CD4-positive, CD25-positive, alpha-beta regulatory T cell (primary cell): Measurements from ENCODE around the gene MACROD2. TPM values are rescaled to one million over a fixed set of nuclear protein-coding genes. Genes with fewer than 3 reads are reported as not detected.

Experiments
- ATAC-seq, 2 donors: fragments of 150-1000 bp; cut with Tn5 transposase; one replicate each; pipeline ENCODE4 v1.10.0; 2021; ENCODE audit warnings: low read depth in 2 of 2, moderate number of reproducible peaks in 2 of 2, moderate library complexity in 1 of 2
- DNase-seq, 3 donors: peaks; one replicate each; pipeline versions ENCODE4 v3.0.0 to v3.0.0-alpha.2; 2012 to 2022; ENCODE audit warnings: mixed read lengths in 1 of 3
- H3K27ac ChIP-seq: one replicate; pipeline ENCODE4 v1.7.0; 2013; ENCODE audit warnings: mild to moderate bottlenecking, low read length; ENCODE audit not compliant: insufficient read depth, poor library complexity, severe bottlenecking
- H3K27me3 ChIP-seq: one replicate; pipeline ENCODE4 v1.7.0; 2013; ENCODE audit warnings: low read length; ENCODE audit not compliant: control insufficient read depth, insufficient read depth
- H3K36me3 ChIP-seq: one replicate; pipeline ENCODE4 v1.7.0; 2013; ENCODE audit warnings: mild to moderate bottlenecking, low read length, moderate library complexity; ENCODE audit not compliant: control insufficient read depth, insufficient read depth
- H3K4me1 ChIP-seq: 2 replicates; pipeline ENCODE4 v1.7.0; 2013; ENCODE audit warnings: mild to moderate bottlenecking, low read length; ENCODE audit not compliant: insufficient read depth, control insufficient read depth, poor library complexity, severe bottlenecking
- H3K4me3 ChIP-seq: one replicate; pipeline ENCODE4 v1.7.0; 2013; ENCODE audit warnings: low read depth, mild to moderate bottlenecking, low read length, moderate library complexity
- H3K9me3 ChIP-seq, 2 experiments: 1 replicate in 1 of 2; 2 replicates in 1 of 2; pipeline ENCODE4 v1.7.0; 2013; ENCODE audit warnings: low read length in 2 of 2, mild to moderate bottlenecking in 1 of 2, moderate library complexity in 1 of 2; ENCODE audit not compliant: control insufficient read depth in 2 of 2
- H3K27ac Mint-ChIP-seq, 3 donors: one replicate each; pipeline ENCODE4 v1.8.0; 2020 to 2022; ENCODE audit warnings: mild to moderate bottlenecking in 3 of 3, mixed read lengths in 3 of 3, moderate library complexity in 2 of 3
- H3K27me3 Mint-ChIP-seq: one replicate; pipeline ENCODE4 v1.8.0; 2022; ENCODE audit warnings: mild to moderate bottlenecking, mixed read lengths
- H3K36me3 Mint-ChIP-seq: one replicate; pipeline ENCODE4 v1.8.0; 2020; ENCODE audit warnings: mixed read lengths
- H3K4me1 Mint-ChIP-seq, 4 donors: one replicate each; pipeline ENCODE4 v1.8.0; 2020 to 2022; ENCODE audit warnings: mixed read lengths in 4 of 4, mild to moderate bottlenecking in 1 of 4
- H3K4me3 Mint-ChIP-seq, 4 donors: one replicate each; pipeline ENCODE4 v1.8.0; 2020 to 2022; ENCODE audit warnings: mild to moderate bottlenecking in 4 of 4, mixed read lengths in 4 of 4, moderate library complexity in 3 of 4
- H3K9me3 Mint-ChIP-seq, 7 donors: one replicate each; pipeline ENCODE4 v1.8.0; 2020 to 2022; ENCODE audit warnings: mixed read lengths in 7 of 7, mild to moderate bottlenecking in 3 of 7, moderate library complexity in 2 of 7
- polyA plus RNA-seq, 4 donors: library from polyadenylated mRNA; unstranded; fragments of 300-500 nt; fragmentation: Illumina TruSeq; gene quantifications; one replicate each; pipeline ENCODE4 v1.2.3, GENCODE V29; 2021
- total RNA-seq: library from RNA; stranded (reverse); gene quantifications from one replicate; pipeline ENCODE4 v1.2.3, GENCODE V29; 2022

MACROD2 gene
- total and polyA plus RNA-seq, 5 donors from 2014 or later, result 1.4 TPM; not detected in 4

- Histone ChIP-seq H3K27ac (no peak overlapping the region), H3K4me3 (no peak overlapping the region), H3K4me1 (no peaks in the 10 kb centered on the region), H3K36me3 (no peaks in the 10 kb centered on the region), H3K27me3 (no peaks in the 10 kb centered on the region), H3K9me3 (peaks cover 0 to 5% of the 10 kb centered on the region in 2 experiments)
- Mint-ChIP-seq H3K27ac (no peak overlapping the region), H3K36me3 (no peaks in the 10 kb centered on the region), H3K4me1 (peaks cover 0 to 4% (median 0%) of the 10 kb centered on the region in 4 donors), H3K4me3 (no peak overlapping the region), H3K27me3 (no peaks in the 10 kb centered on the region), H3K9me3 (peaks cover 3 to 21% (median 7%) of the 10 kb centered on the region in 7 donors)
- ATAC-seq (no peak), DNase-seq (no peak)
Observed at GRCh38 chr20:15111654-15112053, 1116.3 kb downstream of the MACROD2 start.

DNA sequence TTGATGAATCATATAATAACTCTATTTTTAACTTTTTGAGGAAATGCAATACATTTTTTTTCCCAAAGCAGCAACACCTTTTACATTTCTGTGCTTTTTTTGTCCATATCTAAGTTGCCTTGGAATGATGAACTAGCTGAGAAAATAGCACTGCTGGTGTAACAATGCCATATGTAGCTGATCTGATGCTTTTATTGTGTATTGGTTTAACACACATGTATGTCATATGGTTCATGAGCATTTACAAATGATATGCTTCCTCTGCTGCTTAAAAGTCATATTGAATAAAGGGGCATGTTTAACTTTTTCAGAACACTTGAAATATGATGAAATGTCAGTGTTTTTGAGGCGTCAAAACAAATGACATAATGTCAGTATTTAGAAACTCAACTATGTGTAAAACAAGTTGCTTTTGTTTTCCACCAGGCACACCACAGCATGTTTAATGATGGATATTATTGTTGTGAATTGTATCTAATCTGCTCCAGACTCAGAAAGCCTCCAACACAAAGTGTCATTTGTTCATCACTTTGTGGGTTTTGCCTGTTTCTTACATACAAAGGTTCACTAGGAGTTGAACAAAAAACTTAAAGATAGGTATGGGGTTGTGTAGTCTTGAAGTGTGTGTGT lies 1117.9 kb downstream of the MACROD2 start:
- H3K27ac Mint-ChIP-seq, result no peak overlapping the region
- H3K9me3 ChIP-seq, result peaks cover 0 to 5% of the 10 kb centered on the region in 2 experiments
- H3K4me3 ChIP-seq, result no peak overlapping the region
- peaks cover 2 to 21% (median 7%) of the 10 kb centered on the region in 7 donors for H3K9me3 Mint-ChIP-seq
- ATAC-seq (no peak), DNase-seq (no peak)
- H3K4me1 Mint-ChIP-seq, result peaks cover 0 to 4% (median 0%) of the 10 kb centered on the region in 4 donors
- no peaks in the 10 kb centered on the region for H3K4me1 ChIP-seq
- no peaks in the 10 kb centered on the region for H3K36me3 Mint-ChIP-seq
- H3K4me3 Mint-ChIP-seq, result no peak overlapping the region
- no peak overlapping the region for H3K27ac ChIP-seq
- no peaks in the 10 kb centered on the region for H3K36me3 ChIP-seq
- no peaks in the 10 kb centered on the region for H3K27me3 ChIP-seq
- H3K27me3 Mint-ChIP-seq, result no peaks in the 10 kb centered on the region

DNA sequence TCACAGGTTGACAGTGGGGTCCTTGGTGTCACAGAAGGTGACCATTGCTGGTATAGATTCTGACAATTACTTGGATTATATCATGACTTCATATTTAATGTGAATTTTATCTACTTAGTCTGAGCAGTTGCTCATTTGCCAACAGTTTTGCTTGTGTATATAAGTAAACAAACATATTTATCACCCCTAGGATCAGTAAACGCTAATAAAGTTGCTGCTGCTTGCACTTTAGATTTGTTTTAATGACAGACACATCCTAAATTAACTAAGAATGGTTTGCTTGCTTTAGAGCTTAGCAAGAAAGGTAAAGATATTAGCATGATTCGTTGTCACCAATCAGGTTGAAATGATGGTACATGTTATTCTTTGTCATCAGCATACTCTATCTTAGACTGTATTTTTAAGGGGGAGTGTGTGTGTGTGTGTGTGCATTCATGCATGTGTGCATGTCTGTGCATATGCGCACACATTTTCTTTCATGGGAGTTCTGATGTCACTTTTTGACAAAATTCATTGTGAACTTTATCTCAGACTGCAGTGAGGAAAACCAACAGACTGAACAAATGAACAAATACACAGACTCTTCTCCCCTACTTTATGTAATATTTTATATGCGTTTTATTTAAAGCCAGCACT lies 1124.7 kb downstream of the MACROD2 start:
- no peak for DNase-seq

GRCh38 chr20:15122613-15123012 lies 1127.3 kb downstream of the MACROD2 start:
- Histone ChIP-seq H3K9me3 (no peaks in the 10 kb centered on the region), H3K27me3 (no peaks in the 10 kb centered on the region), H3K36me3 (no peaks in the 10 kb centered on the region), H3K4me1 (no peaks in the 10 kb centered on the region), H3K27ac (no peak overlapping the region), H3K4me3 (no peak overlapping the region)
- no peaks in the 10 kb centered on the region for H3K27me3 Mint-ChIP-seq
- H3K27ac Mint-ChIP-seq, result no peak overlapping the region
- H3K4me3 Mint-ChIP-seq, result no peak overlapping the region
- H3K36me3 Mint-ChIP-seq, result no peaks in the 10 kb centered on the region
- DNase-seq (no peak), ATAC-seq (no peak)
- no peaks in the 10 kb centered on the region for H3K4me1 Mint-ChIP-seq
- H3K9me3 Mint-ChIP-seq, result peaks cover 0 to 15% (median 5%) of the 10 kb centered on the region in 7 donors

More for the DNA sequence above, 1124.7 kb downstream of the MACROD2 start:
- no peaks in the 10 kb centered on the region for H3K27me3 Mint-ChIP-seq
- no peak overlapping the region for H3K4me3 Mint-ChIP-seq
- no peak overlapping the region for H3K27ac ChIP-seq
- no peaks in the 10 kb centered on the region for H3K9me3 ChIP-seq
- H3K27me3 ChIP-seq, result no peaks in the 10 kb centered on the region
- no peak overlapping the region for H3K4me3 ChIP-seq
- H3K9me3 Mint-ChIP-seq, result peaks cover under 1 to 15% (median 7%) of the 10 kb centered on the region in 7 donors
- no peaks in the 10 kb centered on the region for H3K4me1 ChIP-seq
- no peak for ATAC-seq
- no peaks in the 10 kb centered on the region for H3K36me3 Mint-ChIP-seq
- H3K36me3 ChIP-seq, result no peaks in the 10 kb centered on the region
- H3K4me1 Mint-ChIP-seq, result no peaks in the 10 kb centered on the region
- H3K27ac Mint-ChIP-seq, result no peak overlapping the region

DNA sequence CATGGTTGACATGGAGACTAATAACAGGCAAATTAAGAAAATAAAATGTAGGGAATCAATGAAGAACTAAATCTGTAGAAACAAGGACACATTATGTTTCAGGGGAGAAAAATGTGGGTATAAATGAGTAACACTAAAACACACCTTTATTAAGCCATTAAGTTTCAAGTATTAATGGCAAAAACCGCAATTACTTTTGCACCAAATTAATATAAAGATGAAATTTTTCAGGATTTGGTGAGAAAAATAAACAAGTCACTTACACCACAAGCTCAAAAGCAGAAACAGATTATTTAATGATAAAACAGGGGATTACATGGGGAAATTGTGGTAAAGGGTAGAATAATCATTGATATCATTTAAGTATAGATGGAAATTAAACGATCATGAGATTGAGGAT lies 1135.9 kb downstream of the MACROD2 start:
- ATAC-seq, result no peak
- no peak for DNase-seq
- H3K4me3 Mint-ChIP-seq, result no peak overlapping the region
- no peaks in the 10 kb centered on the region for H3K27me3 Mint-ChIP-seq
- no peak overlapping the region for H3K27ac ChIP-seq
- no peaks in the 10 kb centered on the region for H3K4me1 Mint-ChIP-seq
- H3K4me3 ChIP-seq, result no peak overlapping the region
- no peaks in the 10 kb centered on the region for H3K4me1 ChIP-seq
- H3K9me3 ChIP-seq, result no peaks in the 10 kb centered on the region
- no peaks in the 10 kb centered on the region for H3K36me3 Mint-ChIP-seq
- H3K36me3 ChIP-seq, result no peaks in the 10 kb centered on the region
- H3K9me3 Mint-ChIP-seq, result peaks cover 0 to 14% (median 3%) of the 10 kb centered on the region in 7 donors
- no peaks in the 10 kb centered on the region for H3K27me3 ChIP-seq
- no peak overlapping the region for H3K27ac Mint-ChIP-seq

- no peaks in the 10 kb centered on the region for H3K27me3 Mint-ChIP-seq
- no peaks in the 10 kb centered on the region for H3K36me3 ChIP-seq
- no peaks in the 10 kb centered on the region for H3K36me3 Mint-ChIP-seq
- DNase-seq, result no peak
- H3K27ac ChIP-seq, result no peak overlapping the region
- H3K4me3 ChIP-seq, result no peak overlapping the region
- H3K4me3 Mint-ChIP-seq, result no peak overlapping the region
- no peaks in the 10 kb centered on the region for H3K27me3 ChIP-seq
- H3K27ac Mint-ChIP-seq, result no peak overlapping the region
- peaks cover 2 to 6% of the 10 kb centered on the region in 2 experiments for H3K9me3 ChIP-seq
- H3K4me1 ChIP-seq, result no peaks in the 10 kb centered on the region
- H3K4me1 Mint-ChIP-seq, result no peaks in the 10 kb centered on the region
- peaks cover 0 to 18% (median 4%) of the 10 kb centered on the region in 7 donors for H3K9me3 Mint-ChIP-seq
- no peak for ATAC-seq
Observed at GRCh38 chr20:15138548-15139126, 1143.3 kb downstream of the MACROD2 start.

- Histone ChIP-seq H3K27me3 (no peaks in the 10 kb centered on the region), H3K4me3 (no peak overlapping the region), H3K27ac (no peak overlapping the region), H3K36me3 (no peaks in the 10 kb centered on the region), H3K4me1 (no peaks in the 10 kb centered on the region), H3K9me3 (peaks cover 2 to 6% of the 10 kb centered on the region in 2 experiments)
- Mint-ChIP-seq H3K36me3 (no peaks in the 10 kb centered on the region), H3K27me3 (no peaks in the 10 kb centered on the region), H3K4me1 (no peaks in the 10 kb centered on the region), H3K27ac (no peak overlapping the region), H3K4me3 (no peak overlapping the region), H3K9me3 (peaks cover 0 to 18% (median 4%) of the 10 kb centered on the region in 7 donors)
- DNase-seq (no peak), ATAC-seq (no peak)
Observed at GRCh38 chr20:15139522-15139921, 1144.2 kb downstream of the MACROD2 start.
